NB4 (cell line): ENCODE measurements around the gene POLR3B.

Experiments used
- CTCF ChIP-seq: IDR thresholded peaks from one replicate; pipeline ENCODE4 v1.5.1; 2012; ENCODE audit warnings: low read depth, low read length
- MYC ChIP-seq: IDR thresholded peaks from 2 replicates; pipeline ENCODE4 v1.6.1; 2011; ENCODE audit warnings: low read depth, low read length
- POLR2A ChIP-seq: IDR thresholded peaks from 2 replicates; pipeline ENCODE4 v1.6.1; 2011; ENCODE audit warnings: mild to moderate bottlenecking; ENCODE audit not compliant: insufficient read length; ENCODE audit errors: extremely low read depth
- TF ChIP-seq, protein P1 (sequence below): IDR thresholded peaks from 2 replicates; pipeline ENCODE4 v1.6.1; 2011; ENCODE audit warnings: low read depth, low read length

- TF ChIP-seq, protein P1, sequence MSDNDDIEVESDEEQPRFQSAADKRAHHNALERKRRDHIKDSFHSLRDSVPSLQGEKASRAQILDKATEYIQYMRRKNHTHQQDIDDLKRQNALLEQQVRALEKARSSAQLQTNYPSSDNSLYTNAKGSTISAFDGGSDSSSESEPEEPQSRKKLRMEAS = no peak
- TF ChIP-seq CTCF = no peak
- TF ChIP-seq POLR2A = no peak
- TF ChIP-seq MYC = no peak
Observed at GRCh38 chr12:106434526-106434925, 77.0 kb downstream of the POLR3B start.
